Measurements from ENCODE around the gene PLRG1. TPM values are rescaled to one million over a fixed set of nuclear protein-coding genes. Genes with fewer than 3 reads are reported as not detected.

PLRG1 gene
- total and polyA plus RNA-seq, 2 of the 8 experiments (the other 6 are each of a cell fraction or from before 2014, with no cell fraction given) = 63.5 to 108 TPM

GRCh38 chr4:154573190-154573870 lies 23.1 kb upstream of the PLRG1 start:
- DNase-seq (ENCODE audit: low read depth in 1 of 2, low spot score in 2 of 2) = no peak
- Histone ChIP-seq H3K18ac (ENCODE audit: extremely low read depth, low read length) (no peak overlapping the region), H2BK20ac (ENCODE audit: low read length) (no peak overlapping the region), H3K23me2 (ENCODE audit: low read depth, low read length) (no peaks in the 10 kb centered on the region), H4K20me1 (replicated peaks in 1 of 2; ENCODE audit: control insufficient read depth in 1 of 2, insufficient read depth in 2 of 2, low read length in 2 of 2) (no peaks in the 10 kb centered on the region), H3K4me3 (ENCODE audit: extremely low read depth in 1 of 4, insufficient read depth in 2 of 4, low read depth in 3 of 4, low read length in 4 of 4) (no peak overlapping the region), H3K27ac (ENCODE audit: low read depth, low read length) (no peak overlapping the region), H3K23ac (ENCODE audit: insufficient read length) (no peak overlapping the region), H2BK12ac (ENCODE audit: low read depth, low read length) (no peak overlapping the region), H4K5ac (ENCODE audit: insufficient read length, low read depth, low read length) (no peak overlapping the region), H4K91ac (replicated peaks; ENCODE audit: insufficient read length, low read length) (no peak overlapping the region), H3K79me2 (ENCODE audit: control insufficient read depth in 1 of 2, insufficient read depth in 2 of 2, low read length in 2 of 2) (no peaks in the 10 kb centered on the region), H3K4me2 (ENCODE audit: insufficient read depth in 1 of 2, low read depth in 2 of 2, low read length in 2 of 2) (no peak overlapping the region), H3K27me3 (replicated peaks in 1 of 4; ENCODE audit: control insufficient read depth in 3 of 4, extremely low read depth in 1 of 4, insufficient read depth in 3 of 4, low read length in 3 of 4) (no peaks in the 10 kb centered on the region), H3K14ac (ENCODE audit: insufficient read length) (no peak overlapping the region), H2AK5ac (ENCODE audit: low read depth, low read length) (no peak overlapping the region), H2BK5ac (ENCODE audit: low read depth, low read length) (no peak overlapping the region), H2BK15ac (ENCODE audit: low read length) (no peak overlapping the region), H4K8ac (ENCODE audit: extremely low read depth, insufficient read depth, low read length) (no peak overlapping the region), H3K9me3 (ENCODE audit: insufficient read depth in 2 of 2, low read depth in 1 of 2, low read length in 1 of 2) (no peaks in the 10 kb centered on the region), H3K4me1 (replicated peaks in 1 of 4; ENCODE audit: control insufficient read depth in 3 of 4, insufficient read depth in 4 of 4, low read length in 3 of 4) (no peaks in the 10 kb centered on the region), H2BK120ac (replicated peaks; ENCODE audit: low read depth, low read length) (no peak overlapping the region), H3K56ac (replicated peaks; ENCODE audit: insufficient read length, low read depth, low read length) (no peak overlapping the region), H3K9ac (replicated peaks in 1 of 4; ENCODE audit: extremely low read depth in 1 of 4, low read depth in 3 of 4, low read length in 3 of 4) (no peak overlapping the region), H3K4ac (replicated peaks; ENCODE audit: insufficient read length, low read depth, low read length) (no peak overlapping the region), H2AFZ (ENCODE audit: low read length) (no peak overlapping the region), H3K36me3 (ENCODE audit: control insufficient read depth in 2 of 4, insufficient read depth in 4 of 4, low read length in 3 of 4) (no peaks in the 10 kb centered on the region), H3K79me1 (ENCODE audit: low read depth, low read length) (no peaks in the 10 kb centered on the region)
- WGBS, 2 experiments (ENCODE audit: extremely low coverage in 1 of 2, insufficient coverage in 1 of 2, insufficient read length in 1 of 2, insufficient replicate concordance in 2 of 2, low coverage in 1 of 2, low lambda C conversion rate in 2 of 2, missing lambda C conversion rate in 1 of 2) = 88% methylated on average over 5 of the region's 5 CpGs; no CpG with 5 or more reads in 1 of the 2 experiments
- ChIA-PET CTCF (ENCODE audit: partially characterized antibody) (interaction anchor here (0.8 to 2.8 kb wide), 7 partner anchors 14 to 207 kb away, joined by 3 to 14 read pairs (median 6); no protein-coding TSS in a partner anchor), POLR2A (ENCODE audit: partially characterized antibody) (no interaction called here)
- FAIRE-seq = no peak
- no peak for TF ChIP-seq SP2 (IDR thresholded peaks at IDR 0.05; ENCODE audit: low read length)
- TF ChIP-seq EP300 (IDR thresholded peaks at IDR 0.05; ENCODE audit: borderline replicate concordance in 1 of 2, low read depth in 2 of 2, low read length in 2 of 2) = no peak
- TF ChIP-seq KDM4A (IDR thresholded peaks at IDR 0.05; ENCODE audit: low read depth, low read length, severe bottlenecking) = no peak

Data from H1 (cell line).